HG03095 (cell line): ENCODE results near the gene BEAN1.

Experiments
- ATAC-seq: cut with Tn5 transposase; IDR thresholded peaks from one replicate; pipeline ENCODE4 v1.9.1; 2021; ENCODE audit warnings: moderate library complexity; ENCODE audit not compliant: unreplicated experiment

BEAN1 gene

GRCh38 chr16:66519482-66520373 lies 92.6 kb downstream of the BEAN1 start:
- ATAC-seq: no peak

- no peak for ATAC-seq
Measured at GRCh38 chr16:66520406-66521170, 93.5 kb downstream of the BEAN1 start.

- ATAC-seq: no peak
Measured at GRCh38 chr16:66521252-66521713, 94.2 kb downstream of the BEAN1 start.

GRCh38 chr16:66521951-66522771 lies 95.1 kb downstream of the BEAN1 start:
- ATAC-seq: peak; percentile 27

- ATAC-seq: no peak
Measured at GRCh38 chr16:66522816-66523590, 95.9 kb downstream of the BEAN1 start.

- ATAC-seq: peak; percentile 59
Measured at GRCh38 chr16:66523861-66524354, 96.8 kb downstream of the BEAN1 start.

GRCh38 chr16:66524601-66525164 lies 97.6 kb downstream of the BEAN1 start:
- peak; percentile 62 for ATAC-seq

- ATAC-seq: no peak
Measured at GRCh38 chr16:66525396-66526180, 98.5 kb downstream of the BEAN1 start.

- ATAC-seq: no peak
Measured at GRCh38 chr16:66528294-66528693, 101.2 kb downstream of the BEAN1 start.

GRCh38 chr16:66529475-66529874 lies 102.4 kb downstream of the BEAN1 start:
- no peak for ATAC-seq
